ENCODE data around the gene SLC18A2. TPM values are rescaled to one million over a fixed set of nuclear protein-coding genes. Genes with fewer than 3 reads are reported as not detected.

SLC18A2 gene
- total and polyA plus RNA-seq, 9 of the 15 experiments (the other 6 are each of a cell fraction or from before 2014, with no cell fraction given), result 0.03 to 5.4 (median 0.40) TPM

DNA sequence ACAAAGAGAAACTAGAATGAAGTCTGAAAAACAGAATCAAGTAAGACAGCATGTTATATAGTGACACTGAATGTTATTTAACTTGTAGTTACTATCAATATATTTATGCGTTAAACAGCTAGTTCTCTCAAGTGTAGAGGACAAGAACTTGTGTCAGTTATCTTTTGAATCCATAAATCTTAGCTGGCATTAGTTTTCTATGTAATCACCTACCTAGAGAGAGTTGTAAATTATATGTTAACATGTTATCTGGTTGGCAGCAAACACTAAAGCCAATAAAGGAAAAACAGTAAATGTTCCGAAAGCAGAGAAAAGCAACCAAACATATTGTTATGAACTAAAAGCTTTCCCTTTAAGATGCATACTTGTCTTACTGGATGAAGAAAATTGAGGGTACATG is 36.8 kb downstream of the SLC18A2 start (continued):
- TF ChIP-seq ZNF518B (CRISPR knock-in tag; IDR thresholded peaks at IDR 0.05), result no peak
- no peak for TF ChIP-seq ZNF224 (CRISPR knock-in tag; IDR thresholded peaks at IDR 0.05)
- no peak for TF ChIP-seq RBM15 (IDR thresholded peaks at IDR 0.05; ENCODE audit: insufficient read depth, low read length)

DNA sequence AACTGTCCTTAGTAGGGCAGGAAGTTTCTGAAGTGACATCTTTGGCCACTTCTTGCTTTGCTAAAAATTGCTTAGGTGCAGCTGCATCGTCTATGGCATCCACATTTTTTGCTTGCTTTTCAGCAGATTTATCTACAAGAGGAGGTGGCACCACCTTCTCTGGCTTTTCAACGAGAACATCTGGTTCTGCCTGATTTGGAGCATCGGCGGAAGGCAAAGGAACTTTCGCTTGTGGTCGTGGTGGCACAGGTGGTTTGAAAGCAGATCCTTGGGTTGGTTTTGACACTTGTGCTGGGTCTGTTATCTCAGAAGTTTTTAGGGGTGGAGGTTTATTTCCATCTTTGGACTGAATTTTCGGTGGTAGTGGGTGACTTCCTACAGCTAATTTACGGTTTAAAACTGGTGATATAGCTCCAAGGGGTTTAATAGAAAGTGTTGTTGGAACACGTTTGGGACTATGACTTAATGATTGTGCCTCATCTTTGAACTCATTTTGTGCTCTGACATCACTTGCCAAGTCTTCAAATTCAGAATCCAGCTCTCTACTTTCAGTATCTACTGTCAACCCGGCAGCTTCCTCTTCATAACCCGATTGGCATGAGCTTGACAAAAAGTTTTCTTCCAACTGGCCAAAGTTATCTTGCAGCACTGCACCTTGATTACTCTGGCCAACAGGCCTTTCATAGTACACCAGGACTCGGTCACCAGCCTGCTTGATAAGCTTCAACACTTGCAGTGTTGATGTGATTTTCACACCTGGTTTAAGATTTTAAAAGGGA is 44.0 kb downstream of the SLC18A2 start:
- DNase-seq (ENCODE audit: extremely low read depth in 1 of 4, low spot score in 3 of 4) (no peak), FAIRE-seq (no peak), ATAC-seq (no peak)
- no peak overlapping the region for H3K4me2 ChIP-seq (ENCODE audit: insufficient read depth, low read length)
- H3K27me3 ChIP-seq (ENCODE audit: control insufficient read depth in 2 of 2, insufficient read depth in 2 of 2, low read length in 2 of 2), result no peaks in the 10 kb centered on the region
- intact Hi-C loops (cut with micrococcal nuclease) (no loop called here), in situ Hi-C loops (cut with MboI) (no loop called here)
- CTCF ChIA-PET (ENCODE audit: low intra/inter-chr PET ratio), result no interaction called here
- POLR2A ChIA-PET, result interaction anchor here (0.5 to 2.1 kb wide), 2 partner anchors 10 to 283 kb away, joined by 3 to 8 read pairs; no protein-coding TSS in a partner anchor
- BruUV-seq (replicated peaks), result no TSS peak
- 95% methylated on average over 11 of the region's 12 CpGs for WGBS (ENCODE audit: insufficient coverage, low coverage, missing lambda C conversion rate)
- H3K4me1 ChIP-seq (replicated peaks in 1 of 2; ENCODE audit: control insufficient read depth in 2 of 2, insufficient read depth in 2 of 2, low read length in 2 of 2), result no peaks in the 10 kb centered on the region
- peaks cover 9% of the 10 kb centered on the region for H3K79me2 ChIP-seq (ENCODE audit: control insufficient read depth, insufficient read depth, low read length)
- H3K9me1 ChIP-seq (ENCODE audit: control insufficient read depth, insufficient read depth, low read length), result no peaks in the 10 kb centered on the region
- no peak overlapping the region for H3K9ac ChIP-seq (ENCODE audit: insufficient read depth in 1 of 2, low read depth in 2 of 2, low read length in 2 of 2)
- H2AFZ ChIP-seq (ENCODE audit: low read depth, low read length), result no peak overlapping the region
- H3K9me3 ChIP-seq (replicated peaks; ENCODE audit: control insufficient read depth, insufficient read depth, low read depth, low read length), result no peaks in the 10 kb centered on the region
- H3K36me3 ChIP-seq (ENCODE audit: control insufficient read depth, insufficient read depth, low read length), result peaks cover 66% of the 10 kb centered on the region
- H3K4me3 ChIP-seq, result no peak overlapping the region
- H4K20me1 ChIP-seq (replicated peaks; ENCODE audit: control insufficient read depth, insufficient read depth, low read length), result no peaks in the 10 kb centered on the region
- no peak overlapping the region for H3K27ac ChIP-seq (ENCODE audit: extremely low read depth, low read depth, low read length)
- TF ChIP-seq ZKSCAN3 (CRISPR knock-in tag; IDR thresholded peaks at IDR 0.05) (no peak), U2AF2 (optimal IDR thresholded peaks at IDR 0.05; ENCODE audit: low read depth, low read length) (no peak), FOXA1 (IDR thresholded peaks at IDR 0.05; ENCODE audit: borderline replicate concordance) (no peak), BCOR (IDR thresholded peaks at IDR 0.05) (no peak), EP400 (IDR thresholded peaks at IDR 0.05) (no peak), ZNF717 (CRISPR knock-in tag; IDR thresholded peaks at IDR 0.05) (no peak), ZNF347 (CRISPR knock-in tag; IDR thresholded peaks at IDR 0.05; ENCODE audit: low read depth) (no peak), NR3C1 (CRISPR knock-in tag; IDR thresholded peaks at IDR 0.05) (no peak), MAZ (CRISPR knock-in tag; conservative IDR thresholded peaks at IDR 0.05 in 1 of 2, IDR thresholded peaks at IDR 0.05 in 1 of 2) (no peak), ZNF133 (CRISPR knock-in tag; IDR thresholded peaks at IDR 0.05) (no peak), FOXP1 (CRISPR knock-in tag; IDR thresholded peaks at IDR 0.05) (no peak), KDM4B (IDR thresholded peaks at IDR 0.05; ENCODE audit: borderline replicate concordance in 2 of 2, low read depth in 1 of 2) (no peak), RBM34 (IDR thresholded peaks at IDR 0.05; ENCODE audit: borderline replicate concordance, insufficient read depth, low read length) (no peak), ZBTB5 (IDR thresholded peaks at IDR 0.05) (no peak)
